HUES6 (cell line): ENCODE data around the gene DSCAM.
"Not testable (repeated sequence)": the region's sequence is repeated elsewhere in the genome, so short reads cannot be mapped to it uniquely, and the experiment has no call there.

ENCODE experiments used
- H3K27ac ChIP-seq: 2 replicates; pipeline ENCODE4 v1.7.0; 2013; ENCODE audit warnings: low read depth, mild to moderate bottlenecking, low read length, inconsistent platforms
- H3K27me3 ChIP-seq: 2 replicates; pipeline ENCODE4 v1.6.1; 2013; ENCODE audit warnings: low read length; ENCODE audit not compliant: control insufficient read depth, insufficient read depth
- H3K36me3 ChIP-seq: 2 replicates; pipeline ENCODE4 v1.6.1; 2013; ENCODE audit warnings: low read length; ENCODE audit not compliant: control insufficient read depth, insufficient read depth
- H3K4me1 ChIP-seq: 2 replicates; pipeline ENCODE4 v1.6.1; 2013; ENCODE audit warnings: low read length; ENCODE audit not compliant: control insufficient read depth, insufficient read depth
- H3K4me3 ChIP-seq: 2 replicates; pipeline ENCODE4 v1.5.1; 2013; ENCODE audit warnings: low read depth, low read length
- H3K9ac ChIP-seq: one replicate; pipeline ENCODE4 v1.6.1; 2013; ENCODE audit warnings: mild to moderate bottlenecking, low read length
- H3K9me3 ChIP-seq: 2 replicates; pipeline ENCODE4 v1.6.1; 2013; ENCODE audit warnings: low read depth, low read length; ENCODE audit not compliant: control insufficient read depth, insufficient read depth

The DSCAM gene

GRCh38 chr21:40033156-40033782, 813.7 kb downstream of the DSCAM start:
- not testable (repeated sequence) for H3K36me3 ChIP-seq
- H3K4me3 ChIP-seq = peak overlapping the region; percentile 40; the same call in 1 of the 2 replicates

GRCh38 chr21:40029888-40030287, 817.1 kb downstream of the DSCAM start:
- Histone ChIP-seq H3K36me3 (no peaks in the 10 kb centered on the region), H3K27ac (no peak overlapping the region), H3K9ac (no peak overlapping the region), H3K4me3 (no peak overlapping the region), H3K27me3 (no peaks in the 10 kb centered on the region), H3K4me1 (peaks cover 5% of the 10 kb centered on the region; the same call in 1 of the 2 replicates), H3K9me3 (0 out of 2 replicates have a peak, but pooled peaks cover 8% of the 10 kb centered on the region)

More at GRCh38 chr21:40033156-40033782, 813.7 kb downstream of the DSCAM start:
- not testable (repeated sequence) for H3K9me3 ChIP-seq, H3K27ac ChIP-seq, H3K4me1 ChIP-seq, H3K9ac ChIP-seq, H3K27me3 ChIP-seq

DNA sequence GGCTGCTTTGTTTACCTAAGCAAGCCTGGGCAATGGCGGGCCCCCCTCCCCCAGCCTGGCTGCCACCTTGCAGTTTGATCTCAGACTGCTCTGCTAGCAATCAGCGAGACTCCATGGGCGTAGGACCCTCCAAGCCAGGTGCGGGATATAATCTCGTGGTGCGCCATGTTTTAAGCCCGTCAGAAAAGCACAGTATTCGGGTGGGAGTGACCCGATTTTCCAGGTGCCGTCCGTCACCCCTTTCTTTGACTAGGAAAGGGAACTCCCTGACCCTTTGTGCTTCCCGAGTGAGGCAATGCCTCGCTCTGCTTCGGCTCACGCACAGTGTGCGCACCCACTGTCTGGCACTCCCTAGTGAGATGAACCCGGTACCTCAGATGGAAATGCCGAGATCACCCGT, 818.6 kb downstream of the DSCAM start:
- H3K4me1 ChIP-seq, H3K36me3 ChIP-seq, H3K27ac ChIP-seq, H3K4me3 ChIP-seq, H3K9ac ChIP-seq, H3K27me3 ChIP-seq, H3K9me3 ChIP-seq: not testable (repeated sequence)

GRCh38 chr21:40021558-40022351, 825.2 kb downstream of the DSCAM start:
- H3K36me3 ChIP-seq = no peaks in the 10 kb centered on the region
- no peaks in the 10 kb centered on the region for H3K27me3 ChIP-seq

GRCh38 chr21:40020651-40021050, 826.3 kb downstream of the DSCAM start:
- no peaks in the 10 kb centered on the region for H3K36me3 ChIP-seq
- H3K4me3 ChIP-seq = no peak overlapping the region
- no peaks in the 10 kb centered on the region; the same call in 1 of the 2 replicates for H3K9me3 ChIP-seq
- no peak overlapping the region for H3K27ac ChIP-seq
- H3K27me3 ChIP-seq = no peaks in the 10 kb centered on the region
- H3K4me1 ChIP-seq = no peaks in the 10 kb centered on the region
- H3K9ac ChIP-seq = no peak overlapping the region

More at GRCh38 chr21:40021558-40022351, 825.2 kb downstream of the DSCAM start:
- no peak overlapping the region for H3K27ac ChIP-seq
- no peaks in the 10 kb centered on the region for H3K4me1 ChIP-seq
- no peak overlapping the region for H3K9ac ChIP-seq
- H3K9me3 ChIP-seq = no peaks in the 10 kb centered on the region; the same call in 1 of the 2 replicates
- no peak overlapping the region for H3K4me3 ChIP-seq

DNA sequence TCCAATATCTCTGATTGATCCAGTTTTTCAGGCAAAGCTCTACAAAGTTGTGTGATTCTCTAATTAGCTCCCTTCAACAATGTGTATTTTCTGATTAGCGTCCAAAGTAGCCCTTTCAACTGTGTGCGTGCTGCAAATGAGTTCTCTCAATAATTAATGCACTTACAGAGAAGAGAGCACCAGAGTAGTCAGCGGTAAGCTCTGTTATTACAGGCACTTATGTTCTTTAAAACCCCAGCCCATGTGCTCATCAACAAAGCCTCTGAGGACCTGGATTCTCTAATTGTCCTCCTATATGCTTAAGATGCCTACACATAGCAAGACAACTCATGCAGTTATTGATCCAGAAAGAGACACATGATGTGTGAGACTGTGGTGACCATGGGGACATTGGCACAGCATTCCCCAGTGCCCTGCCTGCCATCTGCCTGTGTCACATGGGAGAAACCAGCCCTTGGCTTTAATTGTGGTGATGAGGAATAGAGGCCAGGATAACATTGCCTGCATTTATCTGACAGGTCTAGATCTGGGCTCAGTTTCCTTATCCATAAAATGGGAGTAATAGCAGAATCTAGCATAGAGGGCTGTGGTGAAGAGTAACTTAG, 828.0 kb downstream of the DSCAM start:
- Histone ChIP-seq H3K27me3 (no peaks in the 10 kb centered on the region), H3K4me3 (no peak overlapping the region), H3K4me1 (no peaks in the 10 kb centered on the region), H3K9ac (no peak overlapping the region), H3K36me3 (no peaks in the 10 kb centered on the region), H3K27ac (no peak overlapping the region), H3K9me3 (no peaks in the 10 kb centered on the region; the same call in 1 of the 2 replicates)

DNA sequence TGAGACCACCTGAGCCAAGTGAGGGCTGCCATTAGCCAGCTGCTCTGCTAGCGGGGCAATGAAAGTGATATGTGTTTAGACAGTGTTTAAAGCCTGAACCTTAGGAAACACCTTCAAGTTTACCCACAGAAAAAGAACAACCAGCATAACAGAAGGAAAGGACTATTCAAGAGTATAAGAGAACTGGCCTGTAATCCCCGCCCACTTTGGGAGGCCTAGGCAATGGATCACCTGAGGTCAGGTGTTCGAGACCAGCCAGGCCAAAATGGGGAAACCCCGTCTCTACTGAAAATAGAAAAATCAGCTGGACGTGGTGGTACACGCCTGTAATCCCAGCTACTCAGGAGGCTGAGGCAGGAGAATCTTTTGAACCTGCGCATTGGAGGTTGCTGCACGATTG, 830.3 kb downstream of the DSCAM start:
- Histone ChIP-seq H3K4me1 (no peaks in the 10 kb centered on the region), H3K36me3 (no peaks in the 10 kb centered on the region), H3K9ac (no peak overlapping the region), H3K9me3 (no peaks in the 10 kb centered on the region; the same call in 1 of the 2 replicates), H3K27ac (no peak overlapping the region), H3K4me3 (no peak overlapping the region), H3K27me3 (no peaks in the 10 kb centered on the region)

- H3K36me3 ChIP-seq = no peaks in the 10 kb centered on the region
Observed at GRCh38 chr21:40016234-40016633, 830.7 kb downstream of the DSCAM start.

DNA sequence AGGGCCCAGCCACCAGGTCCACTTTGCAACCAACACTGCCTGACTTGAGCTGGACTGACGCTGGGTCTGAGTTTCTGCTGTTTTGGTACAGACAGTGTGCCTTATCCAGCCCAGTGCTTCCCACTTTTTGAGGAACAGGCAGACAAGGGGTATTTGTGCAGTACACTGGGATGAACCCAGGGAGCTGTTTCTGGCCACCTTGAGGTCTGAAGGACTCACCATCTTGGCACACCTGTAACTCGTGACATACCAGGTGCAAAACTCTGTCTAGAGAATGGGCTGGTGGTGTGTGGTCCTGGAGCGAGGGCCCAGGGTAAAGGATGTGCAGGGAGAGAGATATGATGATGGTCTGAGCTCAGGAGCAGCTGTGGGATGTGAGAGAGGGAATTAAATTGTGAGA, 831.1 kb downstream of the DSCAM start:
- Histone ChIP-seq H3K9ac (no peak overlapping the region), H3K36me3 (no peaks in the 10 kb centered on the region), H3K27ac (no peak overlapping the region), H3K4me3 (no peak overlapping the region), H3K9me3 (no peaks in the 10 kb centered on the region; the same call in 1 of the 2 replicates), H3K4me1 (no peaks in the 10 kb centered on the region), H3K27me3 (no peaks in the 10 kb centered on the region)

More at GRCh38 chr21:40016234-40016633, 830.7 kb downstream of the DSCAM start:
- Histone ChIP-seq H3K9ac (no peak overlapping the region), H3K27ac (no peak overlapping the region), H3K4me3 (no peak overlapping the region), H3K9me3 (no peaks in the 10 kb centered on the region; the same call in 1 of the 2 replicates), H3K27me3 (no peaks in the 10 kb centered on the region), H3K4me1 (no peaks in the 10 kb centered on the region)

GRCh38 chr21:40014394-40014793, 832.6 kb downstream of the DSCAM start:
- Histone ChIP-seq H3K9me3 (peaks cover 2% of the 10 kb centered on the region; the same call in 1 of the 2 replicates), H3K27me3 (no peaks in the 10 kb centered on the region)

More at GRCh38 chr21:40014394-40014793, 832.6 kb downstream of the DSCAM start:
- H3K36me3 ChIP-seq = no peaks in the 10 kb centered on the region
- no peak overlapping the region for H3K27ac ChIP-seq
- no peak overlapping the region for H3K4me3 ChIP-seq
- H3K9ac ChIP-seq = no peak overlapping the region
- H3K4me1 ChIP-seq = no peaks in the 10 kb centered on the region
